ENCODE data around the gene UMAD1.

UMAD1 gene

DNA sequence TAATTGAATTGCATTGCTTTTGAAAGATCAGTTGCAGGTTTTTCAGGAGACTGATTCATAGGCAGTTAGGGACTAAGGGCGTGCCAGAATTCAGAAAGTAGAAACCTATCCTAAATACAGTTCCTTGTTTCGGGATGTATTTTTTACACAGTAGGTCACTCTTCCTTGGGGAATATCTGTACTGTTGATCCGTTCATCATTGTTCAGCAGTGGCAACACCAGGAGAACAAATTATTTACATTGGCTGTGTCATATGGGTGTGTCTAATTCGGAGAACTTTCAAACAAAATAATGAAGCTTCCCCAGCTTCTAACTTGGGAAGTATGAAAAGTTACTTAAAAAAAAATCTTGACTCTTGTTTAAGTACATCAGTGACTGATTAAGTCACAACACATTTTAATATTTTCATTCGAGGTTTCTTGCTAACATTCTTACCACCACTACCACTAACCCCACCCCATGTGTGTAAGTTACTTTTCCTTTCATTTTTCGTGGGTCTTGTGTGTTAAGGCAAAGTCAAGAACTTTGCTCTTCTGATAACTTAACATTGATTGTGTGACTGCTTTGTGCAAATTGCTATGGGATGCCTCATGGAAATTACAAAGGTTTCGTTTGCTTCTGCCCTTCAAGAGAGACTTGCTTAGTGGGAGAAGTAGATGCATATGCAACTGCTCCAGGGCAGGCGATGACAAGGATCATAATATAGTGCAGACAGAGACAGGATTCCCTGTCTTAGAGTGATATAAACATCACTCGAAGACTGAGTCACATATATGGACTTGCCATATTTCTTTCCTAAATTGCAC lies 121.6 kb downstream of the UMAD1 start:
- DNase-seq (ENCODE audit: low read depth), result peak; percentile 78
- TF ChIP-seq, protein P1, sequence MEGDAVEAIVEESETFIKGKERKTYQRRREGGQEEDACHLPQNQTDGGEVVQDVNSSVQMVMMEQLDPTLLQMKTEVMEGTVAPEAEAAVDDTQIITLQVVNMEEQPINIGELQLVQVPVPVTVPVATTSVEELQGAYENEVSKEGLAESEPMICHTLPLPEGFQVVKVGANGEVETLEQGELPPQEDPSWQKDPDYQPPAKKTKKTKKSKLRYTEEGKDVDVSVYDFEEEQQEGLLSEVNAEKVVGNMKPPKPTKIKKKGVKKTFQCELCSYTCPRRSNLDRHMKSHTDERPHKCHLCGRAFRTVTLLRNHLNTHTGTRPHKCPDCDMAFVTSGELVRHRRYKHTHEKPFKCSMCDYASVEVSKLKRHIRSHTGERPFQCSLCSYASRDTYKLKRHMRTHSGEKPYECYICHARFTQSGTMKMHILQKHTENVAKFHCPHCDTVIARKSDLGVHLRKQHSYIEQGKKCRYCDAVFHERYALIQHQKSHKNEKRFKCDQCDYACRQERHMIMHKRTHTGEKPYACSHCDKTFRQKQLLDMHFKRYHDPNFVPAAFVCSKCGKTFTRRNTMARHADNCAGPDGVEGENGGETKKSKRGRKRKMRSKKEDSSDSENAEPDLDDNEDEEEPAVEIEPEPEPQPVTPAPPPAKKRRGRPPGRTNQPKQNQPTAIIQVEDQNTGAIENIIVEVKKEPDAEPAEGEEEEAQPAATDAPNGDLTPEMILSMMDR (conservative IDR thresholded peaks at IDR 0.05; ENCODE audit: control insufficient read depth, insufficient read depth, low read depth, low read length), result no peak
- H3K4me3 ChIP-seq (ENCODE audit: control insufficient read depth, low read depth, low read length), result peak overlapping the region; percentile 45

DNA sequence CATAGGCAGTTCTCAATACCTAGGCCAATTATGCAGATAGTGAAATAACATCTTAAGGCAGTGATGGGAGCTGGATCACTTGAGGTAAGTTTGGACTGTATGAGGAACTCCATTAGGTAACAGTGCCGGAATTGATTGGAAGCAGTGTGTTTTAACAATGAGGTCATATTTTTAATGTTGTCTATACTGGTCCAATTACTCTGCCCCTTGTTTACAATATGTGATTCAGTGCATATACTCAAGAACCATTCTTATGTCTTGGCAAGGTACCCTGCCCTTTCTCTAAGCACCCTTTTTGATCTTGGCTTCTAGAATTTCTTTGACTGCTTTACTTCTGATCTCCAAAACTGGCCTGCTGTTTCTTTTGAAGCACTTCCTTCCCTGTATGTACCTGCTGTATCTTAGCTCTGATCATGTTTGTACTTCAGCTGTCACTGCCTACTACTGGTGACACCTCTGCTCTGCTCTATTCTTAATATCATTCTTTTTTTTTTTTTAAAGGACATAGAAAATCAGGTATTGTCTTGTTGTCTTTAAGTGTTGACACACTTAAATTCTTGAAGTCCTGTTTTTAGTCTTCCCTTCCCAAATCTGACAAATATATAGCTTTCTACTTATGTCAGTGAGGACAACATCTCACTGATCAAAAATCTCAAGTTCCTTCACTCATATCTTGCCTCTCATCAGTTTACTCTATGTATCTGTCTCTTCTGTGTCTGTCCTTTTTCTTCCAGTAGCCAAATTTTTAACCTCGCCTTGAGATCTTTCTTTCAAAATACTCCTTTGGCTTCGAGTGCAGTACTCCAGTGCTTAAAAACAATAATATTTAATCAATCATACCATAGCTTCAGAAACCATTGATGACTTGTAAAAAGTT lies 124.2 kb downstream of the UMAD1 start:
- TF ChIP-seq, protein P1 (conservative IDR thresholded peaks at IDR 0.05; ENCODE audit: control insufficient read depth, insufficient read depth, low read depth, low read length), result no peak
- H3K4me3 ChIP-seq (ENCODE audit: control insufficient read depth, low read depth, low read length), result no peak overlapping the region
- DNase-seq (ENCODE audit: low read depth), result no peak

DNA sequence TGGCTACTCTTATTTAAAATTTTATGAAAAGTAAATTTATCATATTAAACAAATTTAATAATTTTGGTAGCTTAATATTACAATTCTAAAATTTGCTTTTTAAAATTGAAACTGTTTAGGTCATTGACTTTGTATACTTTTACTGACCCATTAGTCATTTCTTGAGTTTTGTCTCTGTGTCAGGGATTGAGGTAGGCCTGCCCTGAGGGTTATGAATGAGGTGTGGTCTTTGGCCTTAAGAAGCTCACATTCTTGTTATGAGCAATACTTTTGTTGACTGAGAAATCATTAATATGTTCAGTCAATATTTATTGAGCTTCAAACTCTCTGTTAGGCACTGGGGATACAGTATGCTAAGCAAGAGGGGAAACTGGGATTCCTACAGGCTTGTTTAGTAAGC lies 124.9 kb downstream of the UMAD1 start:
- no peak for DNase-seq (ENCODE audit: low read depth)
- TF ChIP-seq, protein P1 (conservative IDR thresholded peaks at IDR 0.05; ENCODE audit: control insufficient read depth, insufficient read depth, low read depth, low read length), result no peak
- no peak overlapping the region for H3K4me3 ChIP-seq (ENCODE audit: control insufficient read depth, low read depth, low read length)

DNA sequence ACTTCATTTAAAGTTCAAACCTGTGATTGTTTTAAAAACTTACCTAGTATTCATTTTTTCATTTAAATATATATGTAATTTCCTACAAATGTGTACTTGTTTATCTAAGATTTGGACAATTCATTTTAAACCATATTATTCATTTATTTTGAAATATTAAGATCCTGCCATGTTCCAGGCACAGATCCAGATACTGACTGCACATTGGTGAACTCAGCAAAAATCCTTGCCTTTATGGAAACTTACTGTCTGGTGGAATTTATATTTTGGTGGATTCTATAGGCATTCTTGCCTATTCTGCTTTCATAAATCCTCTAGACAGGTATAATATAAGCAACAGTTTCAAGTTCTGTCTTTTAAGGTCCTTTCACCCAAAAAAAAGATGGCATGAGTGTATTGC lies 126.1 kb downstream of the UMAD1 start:
- peak; percentile 28 for DNase-seq (ENCODE audit: low read depth)
- no peak overlapping the region for H3K4me3 ChIP-seq (ENCODE audit: control insufficient read depth, low read depth, low read length)
- TF ChIP-seq, protein P1 (conservative IDR thresholded peaks at IDR 0.05; ENCODE audit: control insufficient read depth, insufficient read depth, low read depth, low read length), result no peak

DNA sequence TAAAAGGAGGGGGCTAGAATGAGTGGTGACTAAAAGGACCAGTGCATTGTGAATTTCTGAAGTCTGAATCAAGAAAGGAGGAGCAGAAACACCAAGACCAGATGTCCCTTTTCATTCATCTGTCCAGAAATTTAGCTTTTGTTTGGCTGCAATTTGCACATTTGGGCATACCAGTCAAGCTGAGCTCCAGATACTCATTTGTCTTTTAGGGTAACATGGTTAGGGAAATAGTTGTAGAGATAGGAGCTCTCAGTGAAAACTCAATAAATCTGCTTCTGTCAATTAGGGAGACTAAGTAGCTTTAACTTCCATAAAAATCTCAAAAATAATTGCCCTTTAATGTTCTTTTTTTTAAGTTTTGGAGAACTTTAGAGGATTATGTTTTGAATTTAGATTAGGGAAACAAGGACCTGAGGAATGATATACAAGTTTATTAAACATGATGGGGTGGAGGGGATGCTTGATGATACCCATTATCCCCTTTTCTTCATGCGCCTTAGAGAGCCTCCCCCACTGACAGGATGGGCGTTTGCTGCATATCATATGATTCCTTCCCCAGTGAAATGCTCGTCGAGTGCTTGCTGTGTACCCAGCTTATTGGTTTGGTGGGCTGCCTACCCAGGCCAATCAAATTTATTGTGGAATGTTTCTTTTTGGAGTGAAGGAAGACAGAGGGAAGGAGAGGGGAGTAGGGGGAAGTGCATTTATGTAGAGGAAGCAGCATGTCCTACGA lies 128.6 kb downstream of the UMAD1 start:
- TF ChIP-seq, protein P1 (conservative IDR thresholded peaks at IDR 0.05; ENCODE audit: control insufficient read depth, insufficient read depth, low read depth, low read length), result no peak
- no peak for DNase-seq (ENCODE audit: low read depth)
- H3K4me3 ChIP-seq (ENCODE audit: control insufficient read depth, low read depth, low read length), result no peak overlapping the region

Data from fibroblast of mammary gland (primary cell).